SK-N-MC (cell line): ENCODE measurements around the gene TTLL11.

ENCODE experiments used
- DNase-seq: peaks from one replicate; pipeline ENCODE4 v3.0.0-alpha.2; 2011; ENCODE audit warnings: low read depth, low spot score
- H3K27ac ChIP-seq: fragments of 200-600 bp; sonication (generic); 2 replicates; pipeline ENCODE4 v1.5.1; 2016; ENCODE audit warnings: mixed run types
- H3K36me3 ChIP-seq: fragments of 200-600 bp; sonication (generic); 2 replicates; pipeline ENCODE4 v1.6.1; 2017; ENCODE audit warnings: antibody characterized with exemption, low read length, mixed read lengths; ENCODE audit not compliant: insufficient read depth
- H3K4me3 ChIP-seq: fragments of 200-600 bp; sonication (generic); 2 replicates; pipeline ENCODE4 v1.5.1; 2016
- H3K9ac ChIP-seq: fragments of 200-600 bp; sonication (generic); 2 replicates; pipeline ENCODE4 v1.8.0; 2017; ENCODE audit warnings: mixed run types, mixed read lengths; ENCODE audit not compliant: insufficient read length
- H3K9me3 ChIP-seq: fragments of 200-600 bp; sonication (generic); 2 replicates; pipeline ENCODE4 v1.6.1; 2017; ENCODE audit warnings: low read depth, mild to moderate bottlenecking, antibody characterized with exemption, low read length, moderate library complexity, mixed read lengths
- EZH2 ChIP-seq: fragments of 200-600 bp; sonication (generic); IDR thresholded peaks from one replicate; pipeline ENCODE4 v1.6.1; 2017; ENCODE audit warnings: antibody characterized with exemption
- FOXP2 ChIP-seq: optimal IDR thresholded peaks from 2 replicates; pipeline ENCODE3; 2011; ENCODE audit warnings: mild to moderate bottlenecking, moderate library complexity; ENCODE audit not compliant: insufficient read depth; ENCODE audit errors: extremely low read length, control extremely low read depth
- POLR2AphosphoS5 ChIP-seq: IDR thresholded peaks from 2 replicates; pipeline ENCODE4 v1.6.1; 2012; ENCODE audit warnings: mild to moderate bottlenecking, low read depth, low read length, borderline replicate concordance

TTLL11 gene

DNA sequence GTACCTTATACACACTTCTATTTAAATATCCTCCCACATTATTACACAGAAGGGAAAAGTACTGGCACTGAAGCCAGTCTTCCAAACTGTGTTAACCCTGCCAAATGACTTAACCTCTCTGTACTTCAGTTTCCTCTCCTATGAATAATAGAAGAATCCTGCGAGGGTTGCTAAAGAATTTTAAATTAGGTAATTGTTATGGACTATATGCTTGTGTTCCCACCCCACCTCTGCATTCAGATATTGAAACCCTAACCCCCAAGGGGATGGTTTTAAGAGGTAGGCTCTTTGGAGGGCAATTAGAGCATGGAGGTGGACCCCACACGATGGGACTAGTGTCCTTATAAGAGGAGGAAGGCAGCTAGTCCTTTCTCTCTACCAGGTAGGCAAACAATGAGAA is 72.7 kb downstream of the TTLL11 start:
- Histone ChIP-seq H3K27ac (no peak overlapping the region), H3K36me3 (no peaks in the 10 kb centered on the region), H3K4me3 (no peak overlapping the region), H3K9ac (no peak overlapping the region), H3K9me3 (no peaks in the 10 kb centered on the region)
- no peak for TF ChIP-seq EZH2
- TF ChIP-seq FOXP2 = no peak
- no peak for TF ChIP-seq POLR2AphosphoS5
- DNase-seq = no peak

DNA sequence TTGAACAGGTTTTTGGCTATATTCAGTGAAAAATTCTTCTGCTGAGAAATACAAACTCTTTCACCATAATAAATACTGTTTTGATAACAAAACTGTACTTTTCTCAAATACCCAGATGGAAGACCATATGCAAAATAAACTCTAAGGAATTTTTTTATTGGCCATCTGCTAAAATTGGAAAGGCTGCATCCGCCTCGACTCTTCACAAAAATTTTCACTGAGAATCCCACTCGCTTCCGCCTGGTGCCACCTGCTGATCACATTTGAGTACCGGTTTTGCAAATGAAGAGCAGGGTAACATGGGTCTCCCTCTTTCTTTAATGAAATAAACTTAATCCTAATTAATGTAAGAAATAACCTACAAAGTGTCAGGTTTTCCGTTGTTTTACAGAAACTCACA is 76.4 kb downstream of the TTLL11 start:
- no peaks in the 10 kb centered on the region for H3K9me3 ChIP-seq
- H3K9ac ChIP-seq = no peak overlapping the region
- H3K36me3 ChIP-seq = no peaks in the 10 kb centered on the region
- no peak for TF ChIP-seq FOXP2
- no peak for TF ChIP-seq EZH2
- TF ChIP-seq POLR2AphosphoS5 = no peak
- no peak overlapping the region for H3K27ac ChIP-seq
- H3K4me3 ChIP-seq = no peak overlapping the region
- DNase-seq = no peak

GRCh38 chr9:122016309-122016708 is 76.8 kb downstream of the TTLL11 start:
- H3K9me3 ChIP-seq = no peaks in the 10 kb centered on the region
- no peaks in the 10 kb centered on the region for H3K36me3 ChIP-seq
- TF ChIP-seq EZH2 (no peak), POLR2AphosphoS5 (no peak), FOXP2 (no peak)
- H3K9ac ChIP-seq = no peak overlapping the region
- no peak for DNase-seq
- H3K4me3 ChIP-seq = no peak overlapping the region
- no peak overlapping the region for H3K27ac ChIP-seq

DNA sequence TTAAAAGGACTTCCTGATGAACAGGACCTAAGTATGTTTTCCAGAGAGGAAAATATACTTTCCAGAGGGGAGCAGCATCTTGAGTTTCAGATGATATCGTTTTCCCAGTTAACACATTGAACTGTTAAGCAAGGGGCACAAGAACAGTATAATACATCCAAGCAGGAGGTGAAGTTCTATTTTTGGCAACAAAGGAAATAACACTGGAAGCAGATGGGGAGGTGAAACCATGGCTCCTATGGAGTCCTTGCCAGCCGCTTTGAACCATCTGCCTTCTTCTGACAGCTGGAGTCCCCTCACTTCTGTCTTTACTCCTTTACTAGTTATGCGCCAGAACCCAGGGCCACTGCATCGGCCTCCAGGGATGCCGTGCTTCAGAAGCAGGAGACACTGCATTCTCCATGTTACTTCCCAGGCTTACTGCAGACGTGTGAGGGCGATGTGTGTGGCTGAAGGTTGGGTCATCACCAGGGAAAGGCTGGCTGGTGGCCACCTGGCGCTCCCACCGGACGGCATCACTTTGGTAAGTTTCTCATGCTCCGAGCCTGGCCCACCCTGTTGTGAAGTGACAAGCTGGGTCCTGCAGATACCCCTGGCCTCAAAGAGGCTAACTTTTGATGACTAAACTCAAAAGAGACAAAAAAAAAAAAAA is 77.8 kb downstream of the TTLL11 start:
- Histone ChIP-seq H3K4me3 (no peak overlapping the region), H3K9me3 (no peaks in the 10 kb centered on the region), H3K36me3 (no peaks in the 10 kb centered on the region), H3K27ac (no peak overlapping the region), H3K9ac (no peak overlapping the region)
- TF ChIP-seq EZH2 (no peak), POLR2AphosphoS5 (no peak), FOXP2 (no peak)
- DNase-seq = no peak

- no peak overlapping the region for H3K4me3 ChIP-seq
- H3K36me3 ChIP-seq = no peaks in the 10 kb centered on the region
- TF ChIP-seq EZH2 (no peak), POLR2AphosphoS5 (no peak), FOXP2 (no peak)
- no peak overlapping the region for H3K9ac ChIP-seq
- no peak overlapping the region for H3K27ac ChIP-seq
- DNase-seq = no peak
- H3K9me3 ChIP-seq = no peaks in the 10 kb centered on the region
These were observed 81.2 kb downstream of the TTLL11 start for GRCh38 chr9:122011818-122012498.

GRCh38 chr9:122008559-122008958 is 84.5 kb downstream of the TTLL11 start:
- no peak for TF ChIP-seq EZH2
- H3K27ac ChIP-seq = no peak overlapping the region
- H3K9ac ChIP-seq = no peak overlapping the region
- H3K36me3 ChIP-seq = no peaks in the 10 kb centered on the region
- DNase-seq = no peak
- H3K9me3 ChIP-seq = no peaks in the 10 kb centered on the region
- no peak overlapping the region for H3K4me3 ChIP-seq

GRCh38 chr9:122007837-122008236 is 85.3 kb downstream of the TTLL11 start:
- H3K4me3 ChIP-seq = no peak overlapping the region
- no peak for DNase-seq
- no peak overlapping the region for H3K9ac ChIP-seq
- no peaks in the 10 kb centered on the region for H3K9me3 ChIP-seq
- TF ChIP-seq POLR2AphosphoS5 (no peak), EZH2 (no peak), FOXP2 (no peak)
- no peak overlapping the region for H3K27ac ChIP-seq
- H3K36me3 ChIP-seq = no peaks in the 10 kb centered on the region

- H3K27ac ChIP-seq = no peak overlapping the region
- H3K9ac ChIP-seq = no peak overlapping the region
- H3K4me3 ChIP-seq = no peak overlapping the region
- TF ChIP-seq EZH2 = no peak
- no peak for TF ChIP-seq FOXP2
- no peak for TF ChIP-seq POLR2AphosphoS5
- H3K9me3 ChIP-seq = no peaks in the 10 kb centered on the region
- DNase-seq = no peak
- H3K36me3 ChIP-seq = no peaks in the 10 kb centered on the region
These were observed 87.5 kb downstream of the TTLL11 start for GRCh38 chr9:122005597-122005996.

DNA sequence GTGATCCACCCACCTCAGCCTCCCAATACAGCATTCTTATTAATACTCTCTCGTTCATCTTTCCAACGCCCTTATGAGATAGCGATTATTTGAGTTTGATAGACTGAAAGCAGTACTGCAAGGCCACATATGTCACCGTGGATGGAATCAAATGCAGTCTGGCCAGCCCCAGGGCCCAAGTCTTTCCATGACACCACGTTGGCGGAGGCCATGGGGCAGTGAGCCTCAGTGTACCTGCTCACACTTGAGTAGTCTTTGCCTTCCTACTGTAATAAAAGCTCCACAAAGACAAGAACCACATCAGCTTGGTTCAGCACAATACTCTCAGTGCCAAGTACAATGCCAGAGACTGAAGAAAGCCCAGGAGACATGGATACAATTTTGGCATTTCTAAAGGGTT is 88.5 kb downstream of the TTLL11 start:
- H3K9ac ChIP-seq = no peak overlapping the region
- TF ChIP-seq EZH2 = no peak
- no peak for TF ChIP-seq FOXP2
- TF ChIP-seq POLR2AphosphoS5 = no peak
- no peak for DNase-seq
- no peak overlapping the region for H3K27ac ChIP-seq
- no peaks in the 10 kb centered on the region for H3K36me3 ChIP-seq
- H3K9me3 ChIP-seq = no peaks in the 10 kb centered on the region
- H3K4me3 ChIP-seq = no peak overlapping the region
